ENCODE data around the gene SLC38A1.

GRCh38 chr12:46207644-46208043 lies 61.2 kb downstream of the SLC38A1 start:
- TF ChIP-seq EZH2phosphoT487 (IDR thresholded peaks at IDR 0.05; ENCODE audit: insufficient read depth, low read depth), result no peak
- no peak for TF ChIP-seq EZH2 (IDR thresholded peaks at IDR 0.05; ENCODE audit: insufficient read depth, poor library complexity, severe bottlenecking)
